Neuronal stem cell (in vitro differentiated cells): Measurements from ENCODE around the gene CEBPA.

Experiments
- DNase-seq: peaks from one replicate; pipeline ENCODE4 v3.0.0-alpha.2; 2013; ENCODE audit warnings: low spot score
- H2AFZ ChIP-seq: one replicate; pipeline ENCODE4 v1.6.1; 2013; ENCODE audit warnings: mild to moderate bottlenecking, low read length, inconsistent platforms
- H2AK5ac ChIP-seq: 2 replicates; pipeline ENCODE4 v1.6.1; 2013; ENCODE audit warnings: low read depth, mild to moderate bottlenecking, inconsistent platforms, low read length, moderate library complexity, mixed read lengths
- H2BK120ac ChIP-seq: 2 replicates; pipeline ENCODE4 v1.6.1; 2013; ENCODE audit warnings: low read depth, mild to moderate bottlenecking, inconsistent platforms, low read length, moderate library complexity, mixed read lengths
- H2BK12ac ChIP-seq: one replicate; pipeline ENCODE4 v1.6.1; 2013; ENCODE audit warnings: low read length, inconsistent platforms
- H2BK15ac ChIP-seq: 2 replicates; pipeline ENCODE4 v1.6.1; 2013; ENCODE audit warnings: mild to moderate bottlenecking, low read length, inconsistent platforms, mixed read lengths
- H2BK5ac ChIP-seq: one replicate; pipeline ENCODE4 v1.6.1; 2013; ENCODE audit warnings: inconsistent platforms, mild to moderate bottlenecking, low read length, moderate library complexity
- H3K14ac ChIP-seq: one replicate; pipeline ENCODE4 v1.6.1; 2013; ENCODE audit warnings: low read length, inconsistent platforms
- H3K18ac ChIP-seq: 2 replicates; pipeline ENCODE4 v1.6.1; 2013; ENCODE audit warnings: low read length, inconsistent platforms
- H3K23ac ChIP-seq: 2 replicates; pipeline ENCODE4 v1.6.1; 2013; ENCODE audit warnings: low read depth, mild to moderate bottlenecking, mixed read lengths, low read length, inconsistent platforms; ENCODE audit not compliant: poor library complexity
- H3K27ac ChIP-seq: replicated peaks from 3 replicates; pipeline ENCODE4 v1.5.1; 2013; ENCODE audit warnings: low read length, inconsistent platforms
- H3K27me3 ChIP-seq, 3 experiments: 2 replicates each; pipeline ENCODE4 v1.6.1; 2013; ENCODE audit warnings: low read length in 3 of 3, mild to moderate bottlenecking in 2 of 3, inconsistent platforms in 1 of 3, low read depth in 1 of 3, mixed read lengths in 1 of 3, moderate library complexity in 1 of 3; ENCODE audit not compliant: control insufficient read depth in 3 of 3, insufficient read depth in 3 of 3
- H3K36me3 ChIP-seq, 2 donors: replicated peaks in 1 of 2; 2 replicates each; pipeline ENCODE4 v1.6.1; 2013; ENCODE audit warnings: low read length in 2 of 2; ENCODE audit not compliant: control insufficient read depth in 2 of 2, insufficient read depth in 2 of 2
- H3K4ac ChIP-seq: 2 replicates; pipeline ENCODE4 v1.6.1; 2013; ENCODE audit warnings: inconsistent platforms, mild to moderate bottlenecking, low read length, moderate library complexity
- H3K4me1 ChIP-seq, 2 donors: 1 replicate in 1 of 2; 2 replicates in 1 of 2; pipeline ENCODE4 v1.6.1; 2013; ENCODE audit warnings: low read length in 2 of 2, low read depth in 1 of 2; ENCODE audit not compliant: control insufficient read depth in 2 of 2, insufficient read depth in 1 of 2
- H3K4me2 ChIP-seq: one replicate; pipeline ENCODE4 v1.6.1; 2013; ENCODE audit warnings: mild to moderate bottlenecking, low read length, inconsistent platforms; ENCODE audit not compliant: insufficient read depth, poor library complexity, severe bottlenecking
- H3K4me3 ChIP-seq, 2 donors: 2 replicates each; pipeline ENCODE4 v1.5.1; 2013; ENCODE audit warnings: low read length in 2 of 2, mild to moderate bottlenecking in 2 of 2, inconsistent platforms in 1 of 2, moderate library complexity in 1 of 2
- H3K79me1 ChIP-seq: one replicate; pipeline ENCODE4 v1.6.1; 2013; ENCODE audit warnings: low read depth, mild to moderate bottlenecking, inconsistent platforms, low read length, moderate library complexity
- H3K9ac ChIP-seq: one replicate; pipeline ENCODE4 v1.6.1; 2013; ENCODE audit warnings: mild to moderate bottlenecking, low read depth, low read length, inconsistent platforms; ENCODE audit not compliant: poor library complexity
- H3K9me3 ChIP-seq, 2 donors: replicated peaks in 1 of 2; 2 replicates each; pipeline versions ENCODE3 to v1.6.1; 2013; ENCODE audit warnings: low read length in 2 of 2, mild to moderate bottlenecking in 2 of 2, inconsistent platforms in 1 of 2, low read depth in 1 of 2, mixed read lengths in 1 of 2, moderate library complexity in 1 of 2; ENCODE audit not compliant: control insufficient read depth in 2 of 2, insufficient read depth in 1 of 2
- H4K8ac ChIP-seq: one replicate; pipeline ENCODE4 v1.6.1; 2013; ENCODE audit warnings: low read depth, mild to moderate bottlenecking, inconsistent platforms, low read length, moderate library complexity
- H4K91ac ChIP-seq: one replicate; pipeline ENCODE4 v1.6.1; 2013; ENCODE audit warnings: low read length, low read depth, mild to moderate bottlenecking, inconsistent platforms; ENCODE audit not compliant: poor library complexity
- WGBS, 2 donors: extraction: QIAGEN DNeasy Blood & Tissue Kit; methylation state at CpG; one replicate each; pipeline ENCODE4 v1.1.7; 2013; ENCODE audit warnings: missing lambda C conversion rate in 2 of 2, mixed read lengths in 1 of 2; ENCODE audit not compliant: insufficient read length in 2 of 2, insufficient replicate concordance in 1 of 2; ENCODE audit errors: extremely low coverage in 2 of 2; 5-methylcytosine and 5-hydroxymethylcytosine counted together

CEBPA gene

DNA sequence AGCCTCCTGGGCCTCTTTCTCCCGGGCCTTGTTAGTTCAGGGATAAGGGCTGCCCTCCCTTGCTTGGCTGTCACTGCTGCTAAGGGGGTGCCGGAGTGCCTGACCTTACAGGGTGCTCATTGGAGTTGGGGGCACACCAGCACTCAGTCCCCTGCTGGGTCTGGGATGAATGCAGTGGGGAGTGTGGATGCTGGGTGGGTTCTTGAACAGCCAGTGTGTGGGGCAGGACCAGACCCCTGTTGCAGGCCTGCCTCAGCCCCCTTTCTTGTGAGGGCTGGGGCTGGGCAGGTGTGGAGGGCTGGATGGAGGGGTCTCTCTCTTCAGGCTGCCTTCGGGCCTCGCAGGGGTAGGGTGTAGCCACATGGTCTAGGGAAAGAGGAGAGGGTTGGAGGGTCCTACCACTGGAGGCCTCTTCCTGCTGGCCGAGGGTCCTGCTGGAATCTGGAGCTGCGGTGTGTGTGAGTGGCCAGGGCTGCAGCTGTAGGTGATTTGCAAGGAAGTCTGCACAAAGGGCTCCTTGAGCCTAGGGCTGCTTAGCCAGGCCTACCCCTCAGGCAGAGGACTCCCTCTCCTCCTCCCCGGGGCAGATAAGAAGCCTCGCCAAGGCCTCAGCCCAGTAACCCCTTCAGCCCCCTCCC, 3.2 kb downstream of the CEBPA start:
- no peak overlapping the region for H2AK5ac ChIP-seq
- no peak overlapping the region for H3K4me3 ChIP-seq
- no peaks in the 10 kb centered on the region for H3K9me3 ChIP-seq
- no peak overlapping the region for H3K4ac ChIP-seq
- no peak overlapping the region for H2BK120ac ChIP-seq
- no peak overlapping the region for H3K23ac ChIP-seq
- H2BK15ac ChIP-seq, result no peak overlapping the region
- peak overlapping the region; percentile 6 for H3K9ac ChIP-seq
- no peak overlapping the region for H4K8ac ChIP-seq
- peak overlapping the region; percentile 28 for H3K18ac ChIP-seq
- no peak overlapping the region for H4K91ac ChIP-seq
- no peak overlapping the region for H3K14ac ChIP-seq
- no peak overlapping the region for H3K27ac ChIP-seq
- H3K36me3 ChIP-seq, result no peaks in the 10 kb centered on the region
- H3K4me1 ChIP-seq, result peaks cover 3 to 9% of the 10 kb centered on the region in 2 donors
- no CpG with 5 or more reads among the region's 8 CpGs for WGBS, 2 donors
- H2AFZ ChIP-seq, result no peak overlapping the region
- DNase-seq, result no peak
- peaks cover 14 to 70% (median 38%) of the 10 kb centered on the region in 3 experiments for H3K27me3 ChIP-seq
- H2BK5ac ChIP-seq, result peak overlapping the region; percentile 54
- H3K4me2 ChIP-seq, result no peak overlapping the region
- H3K79me1 ChIP-seq, result peaks cover 2% of the 10 kb centered on the region
- H2BK12ac ChIP-seq, result no peak overlapping the region

DNA sequence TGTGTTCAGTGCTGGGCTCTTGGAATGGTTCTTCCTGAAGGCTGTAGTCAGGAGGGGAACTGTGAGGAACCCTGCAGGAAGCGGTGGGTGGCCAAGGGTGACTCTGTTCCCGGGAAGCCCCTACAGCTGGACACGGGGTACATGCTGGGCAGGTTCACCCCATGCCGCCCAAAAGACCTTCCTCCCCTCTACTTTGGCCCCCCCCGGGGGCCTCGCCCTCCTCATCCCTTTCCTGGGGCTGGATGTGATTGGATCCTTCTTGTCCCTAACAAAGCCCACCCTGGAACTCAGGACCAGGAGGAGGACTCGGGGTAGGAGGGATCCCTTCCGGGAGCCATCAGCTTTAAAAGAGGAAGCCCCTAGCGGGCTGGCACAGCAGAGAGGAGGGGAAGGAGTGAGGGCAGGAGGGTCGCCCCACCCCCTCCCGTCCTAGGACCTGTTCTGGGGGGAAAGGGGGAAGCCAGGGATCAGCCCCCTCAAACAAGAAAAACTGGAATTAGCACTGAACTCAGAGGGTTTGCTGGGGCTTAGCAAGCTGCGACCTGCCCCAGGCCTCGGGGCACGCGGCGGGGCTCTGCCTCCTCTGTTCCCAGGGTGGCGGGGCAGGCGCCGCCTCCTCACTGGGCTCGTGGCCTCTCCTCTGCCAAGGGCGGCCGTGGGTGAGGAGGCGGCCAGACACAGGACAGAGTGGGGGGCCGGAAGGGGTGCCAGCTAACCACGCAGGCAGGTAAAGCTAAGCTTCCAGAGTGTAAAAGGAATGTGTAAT, 4.0 kb downstream of the CEBPA start:
- Histone ChIP-seq H3K4me1 (peaks cover 3 to 11% of the 10 kb centered on the region in 2 donors), H3K9ac (no peak overlapping the region), H2BK15ac (no peak overlapping the region), H3K14ac (no peak overlapping the region), H2AK5ac (no peak overlapping the region), H3K9me3 (no peaks in the 10 kb centered on the region), H3K23ac (no peak overlapping the region), H2BK12ac (no peak overlapping the region), H2BK5ac (peak overlapping the region; percentile 54), H3K18ac (no peak overlapping the region), H3K27me3 (peaks cover 14 to 78% (median 31%) of the 10 kb centered on the region in 3 experiments), H3K36me3 (no peaks in the 10 kb centered on the region), H3K79me1 (no peaks in the 10 kb centered on the region), H4K8ac (no peak overlapping the region), H3K4me2 (no peak overlapping the region), H2BK120ac (no peak overlapping the region), H3K27ac (no peak overlapping the region), H3K4ac (no peak overlapping the region), H3K4me3 (no peak overlapping the region), H2AFZ (no peak overlapping the region), H4K91ac (no peak overlapping the region)
- DNase-seq, result no peak
- WGBS, 2 donors, result no CpG with 5 or more reads among the region's 25 CpGs

DNA sequence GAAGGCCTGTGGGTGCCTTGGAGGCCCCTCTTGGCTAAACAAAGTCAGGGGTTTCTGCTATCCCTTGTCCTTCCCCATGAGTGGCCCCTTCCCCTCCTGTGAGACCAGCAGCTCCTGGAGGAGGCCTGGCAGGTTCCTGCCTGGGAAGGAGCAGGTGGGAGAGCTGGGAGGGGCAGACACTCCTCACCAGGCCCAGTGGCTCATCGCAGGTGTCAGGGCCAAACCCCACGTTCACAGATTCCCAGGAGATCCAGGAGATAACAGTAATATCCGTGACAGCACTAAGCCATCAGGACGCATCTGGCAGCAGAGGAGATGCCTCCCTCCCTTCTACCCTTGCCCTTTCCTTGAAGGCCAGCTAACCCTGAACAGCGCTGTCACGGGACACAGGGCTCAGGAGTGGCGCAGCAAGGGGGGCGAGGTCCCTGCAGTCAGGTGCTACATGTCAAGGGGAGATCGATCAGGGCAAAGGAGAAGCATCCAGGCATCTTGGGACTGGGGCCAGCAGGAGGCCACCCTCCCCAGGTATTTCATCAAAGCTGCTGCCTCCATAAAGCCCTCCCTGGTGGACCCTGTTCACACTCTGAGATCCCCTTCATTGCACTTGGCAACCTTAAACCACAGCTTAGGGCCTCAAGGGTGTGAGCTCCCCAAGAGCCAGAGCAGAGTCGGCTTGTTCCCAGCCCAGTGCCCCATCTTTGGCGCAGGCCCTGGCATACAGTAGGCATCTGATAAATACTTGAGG, 4.8 kb downstream of the CEBPA start:
- H3K4ac ChIP-seq, result no peak overlapping the region
- no peaks in the 10 kb centered on the region for H3K9me3 ChIP-seq
- H3K27me3 ChIP-seq, result peaks cover 14 to 85% (median 31%) of the 10 kb centered on the region in 3 experiments
- H3K79me1 ChIP-seq, result no peaks in the 10 kb centered on the region
- no peak overlapping the region for H2BK5ac ChIP-seq
- no peak overlapping the region for H2AK5ac ChIP-seq
- H3K4me2 ChIP-seq, result no peak overlapping the region
- no peak overlapping the region for H3K4me3 ChIP-seq
- H3K36me3 ChIP-seq, result no peaks in the 10 kb centered on the region
- no peak overlapping the region for H4K8ac ChIP-seq
- no peak overlapping the region for H4K91ac ChIP-seq
- peaks cover 3 to 11% of the 10 kb centered on the region in 2 donors for H3K4me1 ChIP-seq
- no peak overlapping the region for H2BK12ac ChIP-seq
- H2AFZ ChIP-seq, result no peak overlapping the region
- no peak overlapping the region for H2BK15ac ChIP-seq
- peak overlapping the region; percentile 5 for H3K9ac ChIP-seq
- H3K27ac ChIP-seq, result no peak overlapping the region
- H3K23ac ChIP-seq, result no peak overlapping the region
- H3K14ac ChIP-seq, result no peak overlapping the region
- H2BK120ac ChIP-seq, result no peak overlapping the region
- DNase-seq, result no peak
- H3K18ac ChIP-seq, result no peak overlapping the region
- whole genome bisulfite sequencing, 2 donors, result no CpG with 5 or more reads among the region's 11 CpGs

DNA sequence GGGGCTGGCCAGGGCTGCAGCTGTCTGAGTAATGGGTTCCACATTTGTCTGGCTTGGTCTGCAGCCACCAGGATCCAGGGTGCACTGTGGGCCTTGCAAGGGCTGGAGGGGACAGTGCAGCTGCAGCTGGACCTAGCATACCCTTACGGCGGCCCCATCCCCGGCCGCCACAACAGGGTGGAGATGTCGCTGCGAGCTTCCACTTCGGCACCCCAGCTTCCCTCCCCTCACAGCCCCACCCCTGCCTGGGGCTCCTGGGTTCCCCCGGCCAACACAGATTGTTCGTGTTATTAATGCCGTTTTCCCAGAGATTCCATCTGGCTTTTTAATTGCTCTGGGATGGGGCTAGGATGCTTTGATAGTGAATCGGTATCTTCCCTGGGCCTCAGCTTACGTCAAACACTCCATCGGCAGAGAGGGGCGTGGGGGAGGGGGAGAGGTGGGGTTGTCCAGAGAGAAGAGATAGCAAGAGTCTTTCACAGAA, 5.8 kb downstream of the CEBPA start:
- no CpG with 5 or more reads among the region's 14 CpGs for WGBS, 2 donors
- H2AFZ ChIP-seq, result no peak overlapping the region
- H2AK5ac ChIP-seq, result no peak overlapping the region
- H2BK12ac ChIP-seq, result no peak overlapping the region
- H3K23ac ChIP-seq, result no peak overlapping the region
- H3K4me2 ChIP-seq, result no peak overlapping the region
- H3K4me3 ChIP-seq, result no peak overlapping the region
- no peak overlapping the region for H4K91ac ChIP-seq
- no peak overlapping the region for H3K4ac ChIP-seq
- no peak overlapping the region for H3K27ac ChIP-seq
- H3K4me1 ChIP-seq, result peaks cover 3 to 10% of the 10 kb centered on the region in 2 donors
- peaks cover 13 to 92% (median 25%) of the 10 kb centered on the region in 3 experiments for H3K27me3 ChIP-seq
- H2BK15ac ChIP-seq, result no peak overlapping the region
- DNase-seq, result no peak
- H3K18ac ChIP-seq, result peak overlapping the region; percentile 2
- H3K14ac ChIP-seq, result no peak overlapping the region
- H3K9ac ChIP-seq, result no peak overlapping the region
- H3K79me1 ChIP-seq, result no peaks in the 10 kb centered on the region
- H2BK120ac ChIP-seq, result no peak overlapping the region
- H3K36me3 ChIP-seq, result no peaks in the 10 kb centered on the region
- H4K8ac ChIP-seq, result no peak overlapping the region
- H3K9me3 ChIP-seq, result no peaks in the 10 kb centered on the region
- no peak overlapping the region for H2BK5ac ChIP-seq
